ENCODE results near the gene VPS8.

- TF ChIP-seq CTCF (IDR thresholded peaks at IDR 0.05; ENCODE audit: low read length) (no peak), EZH2 (IDR thresholded peaks at IDR 0.05; ENCODE audit: borderline replicate concordance, low read length) (no peak)
These were observed 30.5 kb downstream of the VPS8 start for GRCh38 chr3:184842433-184842832.

Data from OCI-LY1 (cell line).